DLD1 (cell line): ENCODE measurements around the gene GLI3.

Source experiments
- in situ Hi-C: cut with HindIII; loops from 2 replicates; pipeline ENCODE4 v1.10.0; 2017; ENCODE audit warnings: low sequenced_read_pairs

The GLI3 gene

DNA sequence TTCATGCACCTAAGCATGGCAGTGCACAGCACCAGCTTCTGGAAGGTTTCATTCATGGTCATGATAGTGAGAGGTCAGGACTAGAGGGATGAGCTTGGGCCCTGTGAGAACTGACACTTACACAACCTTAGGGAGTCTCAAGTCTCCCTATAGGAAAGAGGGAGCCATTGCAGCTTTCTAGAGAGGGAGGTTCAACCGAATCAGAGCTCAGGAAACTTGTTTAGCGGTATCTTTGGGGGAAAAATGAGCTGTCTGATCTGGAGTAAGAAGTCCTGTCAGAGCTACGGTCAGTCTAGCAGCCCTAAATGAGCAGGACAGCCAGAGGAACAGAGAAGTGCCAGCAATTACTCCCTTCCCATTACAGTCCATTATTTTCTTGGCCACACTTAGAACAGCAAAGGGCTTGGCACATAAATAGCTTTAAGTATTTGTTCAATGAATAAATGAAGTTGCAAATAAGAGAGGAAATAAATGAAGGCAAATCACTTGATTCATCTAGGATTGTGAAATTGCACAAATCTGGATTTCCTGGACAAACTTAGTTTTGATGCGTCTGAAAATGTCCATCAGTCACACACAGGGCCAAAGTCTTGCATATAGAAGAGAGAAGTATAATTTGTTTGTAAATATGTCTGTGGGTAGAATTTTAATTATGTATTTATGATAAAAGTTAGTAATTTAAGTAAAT lies 262.0 kb downstream of the GLI3 start:
- in situ Hi-C loops = no loop called here

DNA sequence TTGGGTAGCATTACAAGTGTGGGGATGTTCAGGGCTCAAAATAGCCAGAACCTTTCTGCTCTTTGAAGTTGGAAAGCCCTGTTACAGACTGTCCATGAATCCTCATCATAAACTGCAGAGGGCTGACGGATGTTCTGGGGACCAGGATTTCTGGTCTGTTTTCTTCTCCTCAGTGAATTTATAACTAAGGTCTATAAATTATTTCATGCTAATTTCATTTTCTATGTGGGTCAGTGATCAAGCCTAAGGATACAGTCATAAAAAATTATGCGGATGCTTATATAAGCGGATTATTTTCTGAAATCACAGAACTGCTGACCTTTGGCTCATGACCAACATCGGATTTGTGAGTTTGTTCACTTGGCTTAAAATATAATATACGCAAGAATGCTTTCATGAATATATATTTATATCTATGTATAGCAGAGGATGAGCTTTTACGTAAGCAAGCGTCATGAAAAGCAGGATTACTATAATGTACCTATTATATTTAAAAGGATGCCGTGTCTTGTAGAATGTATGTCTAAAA lies 263.7 kb downstream of the GLI3 start:
- in situ Hi-C loops = no loop called here

DNA sequence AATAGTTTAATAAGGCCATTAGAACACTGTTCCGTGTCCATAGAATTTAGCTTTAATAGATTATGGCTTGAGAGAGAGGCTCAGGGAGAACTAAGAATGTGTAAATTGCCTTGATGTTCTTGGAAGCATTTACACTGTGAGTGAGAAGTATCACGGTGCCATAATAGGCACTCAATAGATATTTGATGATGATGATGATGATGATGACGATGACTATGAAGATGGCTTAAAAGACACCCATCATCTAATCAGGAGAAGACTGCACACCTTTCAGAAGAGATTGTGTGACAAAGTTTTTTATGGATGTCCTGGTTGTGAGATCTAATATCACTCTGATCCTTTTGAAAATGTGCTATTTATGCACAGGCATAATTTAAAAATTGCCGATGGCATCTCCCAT lies 264.2 kb downstream of the GLI3 start:
- in situ Hi-C loops = no loop called here

DNA sequence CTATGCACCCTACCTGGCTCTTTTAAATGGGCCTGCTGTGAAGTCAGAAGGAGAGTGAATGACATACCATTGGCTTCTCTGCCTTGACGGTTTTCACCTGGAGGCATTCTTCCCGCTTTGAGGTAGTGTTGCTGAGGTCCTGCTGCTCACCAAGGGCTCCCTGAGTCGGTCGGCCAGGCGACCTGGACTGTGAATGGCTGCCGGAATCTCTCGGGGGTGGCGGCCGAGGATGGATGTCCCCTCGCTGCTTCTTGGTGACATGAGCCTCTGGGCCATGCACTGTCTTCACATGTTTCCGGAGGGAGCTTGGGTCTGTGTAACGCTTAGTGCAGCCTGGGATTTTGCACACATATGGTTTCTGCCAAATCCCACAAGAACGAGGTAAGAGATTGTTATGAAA lies 264.7 kb downstream of the GLI3 start:
- in situ Hi-C loops = no loop called here

DNA sequence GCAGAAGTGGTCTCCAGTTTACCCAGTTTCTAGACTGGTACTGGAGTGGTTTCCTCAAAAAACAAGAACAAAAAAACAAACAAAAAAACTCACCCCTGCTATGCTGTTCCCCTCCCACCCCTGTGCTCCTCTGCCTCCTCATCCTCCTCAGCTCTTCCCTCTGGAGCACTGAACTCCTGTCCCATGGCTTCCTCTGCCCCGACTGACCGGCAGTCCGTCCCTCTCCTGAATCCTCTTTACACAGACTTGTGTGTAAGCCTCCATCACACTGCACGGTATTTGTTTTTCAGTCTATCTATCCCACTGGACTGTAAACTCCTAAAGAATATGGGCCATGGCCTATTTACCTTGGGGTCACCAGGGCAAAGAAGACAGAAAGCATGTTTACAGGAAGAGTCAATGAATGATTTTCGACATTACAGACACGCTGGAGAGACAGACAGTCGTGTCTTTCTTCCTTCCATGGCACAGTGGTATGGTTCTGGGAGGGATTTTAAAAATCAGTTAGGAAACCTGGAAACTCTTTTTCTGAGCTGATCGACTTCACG lies 265.3 kb downstream of the GLI3 start:
- in situ Hi-C loops = no loop called here

DNA sequence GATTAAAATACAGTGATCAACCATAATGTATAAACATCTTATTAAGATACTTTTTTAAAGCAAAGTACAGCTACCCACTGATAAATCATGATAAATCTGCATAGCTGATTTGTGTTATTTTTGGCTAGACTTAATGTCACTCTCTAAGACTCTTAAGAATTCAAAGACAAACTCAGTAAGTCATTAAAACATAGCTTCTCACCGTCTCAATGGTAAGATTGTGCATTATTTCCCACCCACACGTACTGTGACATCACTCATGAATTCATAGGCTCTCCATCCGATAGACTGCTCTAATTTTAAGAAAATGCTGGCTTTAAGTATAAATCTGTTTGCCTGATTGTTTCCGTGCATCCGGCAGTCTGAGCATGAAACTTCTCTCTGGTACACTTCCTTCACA lies 266.1 kb downstream of the GLI3 start:
- in situ Hi-C loops = no loop called here

DNA sequence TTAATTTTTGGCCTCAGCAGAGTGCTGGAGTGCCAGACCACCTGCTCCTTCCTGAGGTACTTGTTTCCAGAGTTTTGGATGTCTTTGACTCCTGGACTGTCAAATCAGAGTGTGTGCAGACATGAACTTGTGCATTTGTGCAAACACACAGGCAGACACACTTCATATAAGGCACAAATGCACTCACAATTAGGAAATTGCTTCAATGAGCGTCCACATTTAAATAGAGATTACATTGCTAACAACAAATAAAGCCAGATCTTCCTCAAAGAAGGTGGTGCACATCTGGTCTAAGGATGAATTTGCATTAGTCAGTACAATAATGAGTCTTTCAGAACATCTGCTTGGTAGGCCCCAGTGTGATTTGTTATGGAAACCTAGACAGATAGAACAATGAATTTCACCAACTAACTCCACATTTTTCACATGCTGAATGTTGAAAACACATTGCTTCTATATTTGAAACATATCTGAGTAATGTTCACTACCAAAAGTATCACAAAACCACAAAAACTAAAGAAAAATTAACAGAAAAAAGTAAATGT lies 267.4 kb downstream of the GLI3 start:
- in situ Hi-C loops = no loop called here

DNA sequence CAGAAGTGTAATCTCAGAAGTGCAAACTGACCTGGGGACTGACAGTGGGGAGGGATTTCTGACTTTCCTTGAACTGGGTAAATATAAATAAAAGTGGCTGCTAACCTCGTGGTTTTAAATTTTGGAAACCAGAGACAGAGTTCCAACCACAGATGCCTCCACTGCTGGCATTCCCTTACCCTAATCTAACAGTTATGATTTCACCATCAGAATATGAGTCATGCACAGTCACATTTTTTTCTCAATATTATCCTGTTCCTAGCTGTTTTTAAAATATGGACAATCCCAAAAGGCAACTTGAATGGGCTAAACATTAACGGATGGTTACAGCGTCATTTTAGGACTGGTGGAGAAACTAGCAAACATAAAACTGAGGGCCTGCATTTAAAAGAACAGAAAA lies 269.9 kb downstream of the GLI3 start:
- in situ Hi-C loops = no loop called here

DNA sequence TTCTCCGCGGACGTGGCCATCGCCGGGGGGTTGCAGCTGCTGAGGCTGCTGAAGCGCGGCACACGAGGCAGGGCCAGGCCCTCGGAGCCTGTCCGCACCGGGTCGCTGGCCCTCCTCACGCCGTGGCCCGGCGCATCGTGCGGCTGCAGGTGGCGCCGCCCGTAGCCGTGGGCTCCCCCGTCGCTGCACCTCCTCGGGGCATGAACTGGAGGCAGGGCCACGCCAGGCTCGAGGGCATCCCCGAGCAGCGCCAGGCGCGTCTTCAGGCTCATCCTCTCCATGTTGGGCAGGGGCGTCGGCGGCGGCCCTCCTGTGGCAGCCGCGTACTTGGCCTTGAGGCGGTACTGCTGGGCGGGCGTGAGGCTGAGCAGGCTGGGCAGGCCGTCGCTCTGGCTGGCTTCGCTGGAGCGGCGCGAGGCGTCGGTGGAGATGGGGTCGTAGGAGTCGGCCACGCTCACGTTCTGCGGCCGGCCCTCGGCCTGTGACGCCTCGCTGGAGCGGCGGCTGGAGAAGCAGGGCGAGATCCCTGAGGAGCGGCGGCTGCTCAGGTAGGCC lies 271.0 kb downstream of the GLI3 start:
- in situ Hi-C loops = no loop called here

DNA sequence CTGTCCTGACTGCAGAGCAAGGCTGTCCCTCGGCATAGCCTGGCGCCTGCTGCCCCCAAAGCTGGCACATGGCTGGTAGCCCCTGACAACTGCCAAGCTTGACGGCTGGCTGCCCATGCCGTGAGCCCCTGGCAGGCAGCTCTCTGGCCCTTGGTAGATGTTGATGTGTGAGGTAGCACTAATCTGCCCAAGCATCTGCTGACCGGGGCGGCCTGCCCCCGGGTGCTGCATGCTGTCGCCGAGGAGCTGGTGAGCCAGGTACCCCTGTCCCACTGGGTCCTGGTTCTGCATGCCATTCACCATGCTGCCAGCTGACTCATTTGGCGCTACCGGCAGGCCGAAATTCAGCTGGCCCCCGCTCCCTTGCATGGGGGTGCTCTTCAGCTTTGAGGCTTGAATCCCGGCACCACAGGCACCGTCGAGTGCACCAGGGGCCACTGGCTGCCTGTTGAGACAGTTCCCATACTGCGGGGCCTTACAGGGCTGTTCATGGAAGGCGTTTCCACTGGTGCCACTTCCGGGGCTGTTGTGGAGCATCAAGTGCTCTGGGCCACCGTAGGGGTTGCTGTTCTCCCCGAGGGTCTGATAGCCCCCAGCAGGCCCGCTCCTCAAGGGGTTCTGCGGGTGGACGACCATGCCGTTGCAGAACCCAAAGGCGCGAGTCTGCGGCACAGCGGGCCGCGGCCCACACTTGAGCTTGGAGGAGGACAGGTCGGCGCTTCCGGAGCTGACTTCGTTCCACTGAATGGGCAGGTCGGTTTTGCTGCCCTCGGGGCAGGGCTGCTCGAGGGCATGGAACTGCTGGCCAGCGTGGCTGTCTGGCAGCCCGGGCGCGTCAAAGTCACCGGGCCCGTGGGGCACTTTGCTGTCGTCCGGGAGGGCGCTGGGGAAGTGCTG lies 271.9 kb downstream of the GLI3 start:
- in situ Hi-C loops = no loop called here

DNA sequence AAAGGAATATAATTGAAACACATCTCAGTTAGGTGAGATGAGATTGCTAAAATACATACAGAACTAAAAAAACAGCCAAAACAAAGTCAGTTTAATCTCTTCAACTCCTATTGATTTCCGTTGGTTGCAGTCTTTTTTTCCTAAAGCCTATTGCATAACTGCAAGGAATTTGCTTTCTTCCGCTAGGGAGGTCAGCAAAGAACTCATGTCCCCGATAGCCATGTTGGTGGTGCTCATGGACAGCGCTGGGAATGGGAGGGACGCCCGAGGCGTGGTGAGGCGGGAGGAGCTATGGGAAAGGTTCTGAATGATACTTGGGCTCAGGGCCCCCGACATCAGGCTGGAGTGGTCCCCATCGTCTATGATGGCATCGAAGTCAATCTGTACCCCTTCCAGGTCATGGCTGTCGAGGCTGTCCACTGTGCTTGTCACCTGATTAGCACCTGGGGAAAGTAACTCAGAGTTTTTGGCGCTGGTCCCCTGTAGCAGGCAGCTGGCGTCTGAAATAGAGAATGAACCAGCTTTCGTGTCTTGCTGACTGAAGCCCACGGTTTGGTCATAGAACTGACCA lies 272.7 kb downstream of the GLI3 start:
- in situ Hi-C loops = no loop called here

DNA sequence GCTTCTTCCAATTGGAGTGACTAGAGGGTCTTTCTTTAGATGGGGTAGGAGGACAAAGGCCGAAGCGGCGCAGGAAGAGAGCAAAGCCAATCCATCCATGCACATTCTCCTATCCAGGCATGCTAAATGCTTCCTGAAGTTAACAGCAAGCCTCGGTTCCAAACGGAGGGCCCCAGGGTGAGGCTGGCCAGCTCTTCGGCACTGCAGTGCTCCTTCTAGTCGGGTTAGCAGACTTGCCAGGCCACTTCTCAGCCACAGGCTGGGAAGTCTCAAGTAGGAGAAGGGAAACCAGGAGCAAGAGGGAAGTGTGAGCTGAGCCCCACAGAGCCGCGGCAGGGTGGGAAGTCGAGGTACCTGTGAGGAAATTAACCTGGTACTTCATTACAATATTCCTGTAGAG lies 280.3 kb downstream of the GLI3 start:
- in situ Hi-C loops = no loop called here

DNA sequence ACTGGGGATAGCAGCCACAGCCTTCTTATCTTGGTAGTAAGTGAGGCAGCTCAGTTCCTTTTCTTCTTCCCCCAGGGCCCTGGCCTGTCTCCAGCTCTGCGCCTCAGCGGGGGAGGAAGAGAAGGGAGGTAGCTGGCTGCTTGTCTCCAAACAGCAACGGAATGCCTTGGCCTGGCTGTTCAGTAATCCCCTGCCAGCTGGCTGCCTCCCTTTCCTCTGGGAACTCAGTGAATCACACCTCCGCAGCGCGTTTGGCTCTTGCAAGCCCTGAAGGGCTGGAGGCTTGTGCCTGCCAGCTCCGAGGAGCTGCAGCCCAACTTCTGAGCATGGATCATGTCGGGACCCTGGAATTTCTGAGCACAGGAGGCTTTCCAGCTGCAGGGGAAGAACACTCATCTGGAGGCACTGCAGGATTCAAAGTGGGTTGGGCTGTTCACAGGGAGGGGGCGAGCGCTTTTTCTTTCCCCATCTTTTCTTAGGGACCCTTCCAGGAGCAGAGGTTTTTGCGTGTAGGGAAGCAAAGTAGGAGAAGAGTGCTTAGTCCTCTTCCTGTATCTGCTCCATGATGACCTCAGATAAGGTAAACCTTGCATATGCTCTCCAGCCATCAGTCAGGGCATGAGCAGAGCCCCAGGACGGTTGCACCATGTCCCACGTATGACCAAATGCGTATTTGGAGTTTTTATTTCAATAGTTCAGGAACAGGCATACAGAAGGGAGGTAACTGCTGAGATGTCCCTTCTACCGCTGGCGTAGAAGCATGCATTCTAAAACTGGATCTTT lies 280.9 kb downstream of the GLI3 start:
- in situ Hi-C loops = no loop called here

DNA sequence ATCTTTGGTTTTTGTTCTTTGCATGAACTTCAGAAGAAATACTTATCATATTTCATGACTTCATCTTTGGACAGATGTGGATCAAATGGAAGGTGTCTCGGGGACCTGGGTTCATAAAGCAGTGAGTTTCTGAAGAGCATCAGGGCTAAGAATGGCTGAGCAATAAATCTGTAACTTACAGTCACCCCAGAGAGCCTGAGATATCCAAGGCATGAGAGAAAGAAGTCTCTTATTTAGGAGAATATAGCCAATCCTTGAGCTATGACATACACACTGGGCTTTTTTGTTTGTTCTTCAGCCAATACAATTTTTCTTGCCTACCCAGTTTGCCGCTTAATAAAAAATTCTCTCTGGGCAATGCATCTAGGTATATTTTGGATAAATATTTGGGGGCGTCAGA lies 281.6 kb downstream of the GLI3 start:
- in situ Hi-C loops = no loop called here

DNA sequence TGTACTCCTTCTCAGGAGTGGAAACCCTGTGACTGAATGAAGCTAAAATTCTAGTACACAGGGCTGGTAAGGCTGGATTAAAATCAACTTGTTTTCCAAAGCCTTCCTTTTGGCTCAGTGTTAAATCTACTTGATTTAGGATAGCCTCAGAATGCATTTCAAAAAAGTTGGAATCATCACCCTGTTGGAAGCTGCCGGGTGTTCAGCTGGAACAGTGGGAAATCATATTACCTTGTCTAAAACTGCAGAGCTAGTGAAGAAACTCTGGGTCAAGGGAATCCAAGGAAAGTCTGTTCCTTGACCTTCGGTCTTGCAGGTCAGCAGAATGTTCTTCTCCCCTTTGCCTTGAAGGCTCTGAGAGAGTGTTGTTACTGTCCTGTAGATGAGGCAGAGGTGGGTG lies 282.0 kb downstream of the GLI3 start:
- in situ Hi-C loops = no loop called here

DNA sequence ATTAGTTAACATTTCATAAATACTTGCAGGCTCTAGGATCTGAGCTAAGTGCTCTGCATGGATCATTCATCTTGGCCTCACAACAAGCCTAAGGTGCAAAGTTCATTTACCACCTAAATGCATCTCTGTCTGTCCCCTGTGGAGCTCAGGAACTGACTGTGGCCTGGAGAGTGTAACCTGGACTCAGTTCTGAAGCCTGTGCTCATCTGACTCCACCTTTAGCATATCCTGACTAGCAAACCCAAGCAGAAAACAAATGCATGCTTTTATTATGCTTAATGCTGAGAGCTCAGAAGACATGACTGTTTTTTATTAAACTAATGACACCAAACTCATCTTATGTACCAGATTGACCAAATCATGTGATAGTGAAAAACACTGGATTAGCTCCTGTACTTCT lies 288.5 kb downstream of the GLI3 start:
- in situ Hi-C loops = loop anchor here (25.0 kb wide), 1 partner anchor 889 kb away; no protein-coding TSS in a partner anchor

DNA sequence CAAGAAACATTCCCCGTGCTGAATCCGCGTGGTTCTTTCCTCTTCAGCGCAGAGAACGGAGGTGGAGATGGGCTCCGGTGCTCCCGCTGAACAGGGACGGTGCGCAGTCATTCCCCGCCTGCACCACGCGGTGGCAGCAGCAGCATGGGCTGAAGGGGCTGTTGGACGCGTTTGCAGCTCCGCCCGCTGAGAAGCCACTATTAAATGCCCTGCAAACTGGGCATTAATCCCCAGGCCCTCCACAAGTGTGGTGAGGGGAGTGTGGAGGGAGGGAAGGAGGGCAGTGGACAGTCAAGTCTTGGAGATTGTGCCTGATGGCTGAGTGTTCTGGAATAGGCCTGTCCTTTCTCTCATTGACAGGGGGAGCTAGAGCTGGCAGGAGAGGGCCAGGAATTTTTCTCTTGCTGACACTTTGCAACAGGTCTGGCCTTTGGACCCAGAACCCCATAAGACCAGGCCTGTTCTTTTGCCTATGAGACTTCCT lies 293.9 kb downstream of the GLI3 start:
- in situ Hi-C loops = loop anchor here (25.0 kb wide), 1 partner anchor 894 kb away; no protein-coding TSS in a partner anchor

DNA sequence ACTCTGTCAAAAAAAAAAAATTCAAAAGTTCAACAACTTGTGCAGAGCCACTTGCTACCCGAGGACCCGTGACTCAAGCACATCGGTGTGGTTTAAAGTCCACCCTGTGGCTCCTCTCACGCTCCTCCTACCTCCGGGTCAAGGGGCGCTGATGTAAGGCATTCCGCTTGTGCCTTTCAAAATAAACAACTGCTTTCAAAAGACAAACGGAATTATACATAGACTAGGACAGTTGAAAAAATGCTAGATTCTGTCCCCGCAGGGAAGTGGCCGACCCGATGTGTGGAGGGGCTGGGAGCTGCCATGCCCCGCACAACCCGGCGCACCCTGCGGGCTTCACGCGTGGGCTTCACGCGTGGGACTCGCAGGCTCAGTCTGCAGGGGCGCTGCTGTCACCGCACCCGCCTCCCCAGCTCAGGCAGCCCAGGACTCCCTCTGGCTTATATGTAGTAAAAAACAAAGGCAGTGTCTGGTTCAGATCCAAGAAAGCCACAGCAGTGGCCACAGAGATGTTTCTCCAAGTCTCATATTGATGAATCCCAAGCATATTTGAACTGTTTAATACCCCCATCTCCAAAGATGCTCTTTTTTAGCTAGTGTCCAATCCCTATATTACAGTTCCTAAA lies 294.4 kb downstream of the GLI3 start:
- in situ Hi-C loops = loop anchor here (25.0 kb wide), 1 partner anchor 895 kb away; no protein-coding TSS in a partner anchor

DNA sequence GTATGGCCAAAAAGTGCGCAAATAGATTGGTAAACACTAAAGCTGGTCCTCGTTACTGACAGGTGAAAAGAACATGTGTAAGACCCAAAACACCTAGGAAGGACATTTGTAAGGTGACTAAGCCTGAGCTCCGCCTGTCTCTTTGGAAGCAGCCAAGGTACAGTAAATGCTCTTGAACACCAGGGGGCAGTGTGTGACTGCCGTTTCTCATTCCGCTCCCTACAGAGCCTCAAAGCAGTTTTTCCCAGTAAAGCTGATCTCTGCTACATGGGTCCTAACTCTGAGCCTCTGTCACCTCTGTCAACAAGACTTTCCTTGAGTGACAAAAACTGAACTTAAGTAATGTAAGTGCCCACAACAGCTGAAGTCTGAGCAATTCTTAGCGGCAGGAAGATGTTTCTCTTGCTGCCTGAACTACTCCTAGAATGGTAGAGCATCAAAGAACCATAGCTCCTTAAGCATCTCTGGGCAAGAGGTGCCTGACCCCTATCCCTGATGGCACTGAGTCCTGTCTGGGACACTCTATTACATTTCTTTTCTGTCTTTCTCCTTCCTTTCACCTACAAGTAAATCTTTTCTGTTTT lies 296.2 kb downstream of the GLI3 start:
- in situ Hi-C loops = loop anchor here (25.0 kb wide), 1 partner anchor 896 kb away; no protein-coding TSS in a partner anchor
